ENCODE results near the gene CEP128.

DNA sequence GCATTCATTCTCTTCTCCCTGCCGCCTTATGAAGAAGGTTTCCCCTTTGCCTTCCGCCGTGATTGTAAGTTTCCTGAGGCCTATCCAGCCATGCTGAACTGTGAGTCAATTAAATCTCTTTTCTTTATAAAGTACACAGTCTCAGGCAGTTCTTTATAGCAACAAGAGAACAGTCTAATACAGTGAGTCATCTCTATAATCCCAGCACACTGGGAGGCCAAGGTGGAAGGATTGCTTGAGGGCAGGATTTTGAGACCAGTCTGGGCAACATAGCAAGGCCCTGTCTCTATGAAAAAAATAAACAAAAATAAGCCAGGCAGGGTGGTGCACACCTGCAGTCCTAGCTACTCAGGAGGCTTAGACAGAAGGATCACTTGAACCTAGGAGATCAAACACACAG is 259.9 kb downstream of the CEP128 start:
- TF ChIP-seq, protein P1, sequence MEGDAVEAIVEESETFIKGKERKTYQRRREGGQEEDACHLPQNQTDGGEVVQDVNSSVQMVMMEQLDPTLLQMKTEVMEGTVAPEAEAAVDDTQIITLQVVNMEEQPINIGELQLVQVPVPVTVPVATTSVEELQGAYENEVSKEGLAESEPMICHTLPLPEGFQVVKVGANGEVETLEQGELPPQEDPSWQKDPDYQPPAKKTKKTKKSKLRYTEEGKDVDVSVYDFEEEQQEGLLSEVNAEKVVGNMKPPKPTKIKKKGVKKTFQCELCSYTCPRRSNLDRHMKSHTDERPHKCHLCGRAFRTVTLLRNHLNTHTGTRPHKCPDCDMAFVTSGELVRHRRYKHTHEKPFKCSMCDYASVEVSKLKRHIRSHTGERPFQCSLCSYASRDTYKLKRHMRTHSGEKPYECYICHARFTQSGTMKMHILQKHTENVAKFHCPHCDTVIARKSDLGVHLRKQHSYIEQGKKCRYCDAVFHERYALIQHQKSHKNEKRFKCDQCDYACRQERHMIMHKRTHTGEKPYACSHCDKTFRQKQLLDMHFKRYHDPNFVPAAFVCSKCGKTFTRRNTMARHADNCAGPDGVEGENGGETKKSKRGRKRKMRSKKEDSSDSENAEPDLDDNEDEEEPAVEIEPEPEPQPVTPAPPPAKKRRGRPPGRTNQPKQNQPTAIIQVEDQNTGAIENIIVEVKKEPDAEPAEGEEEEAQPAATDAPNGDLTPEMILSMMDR (IDR thresholded peaks at IDR 0.05) = no peak
- TF ChIP-seq POLR2A (IDR thresholded peaks at IDR 0.05) (no peak), POLR2AphosphoS5 (IDR thresholded peaks at IDR 0.05) (no peak)

Measured in stomach (tissue), 4 donors.